ENCODE results near the gene CRK. TPM values are rescaled to one million over a fixed set of nuclear protein-coding genes. Genes with fewer than 3 reads are reported as not detected.

Gene CRK
- total RNA-seq, 1 donor = 106 TPM

DNA sequence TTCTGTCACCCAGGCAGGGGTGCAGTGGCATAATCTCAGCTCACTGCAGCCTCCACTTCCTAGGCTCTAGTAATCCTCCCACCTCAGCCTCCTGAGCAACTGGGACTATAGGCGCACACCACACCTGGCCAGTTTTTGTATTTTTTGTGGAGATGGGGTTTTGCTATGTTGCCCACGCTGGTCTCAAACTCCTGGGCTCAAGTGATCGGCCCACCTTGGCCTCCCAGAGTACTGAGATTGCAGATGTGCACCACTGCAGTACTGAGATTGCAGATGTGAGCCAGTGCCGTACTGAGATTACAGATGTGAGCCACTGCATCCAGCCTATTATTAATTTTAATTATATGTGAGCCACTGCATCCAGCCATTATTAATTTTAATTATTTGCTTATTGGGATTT is 13.8 kb downstream of the CRK start:
- no peak for DNase-seq (ENCODE audit: low read depth)
- no peak overlapping the region for H3K4me3 ChIP-seq (ENCODE audit: low read depth, low read length)
- TF ChIP-seq, protein P1, sequence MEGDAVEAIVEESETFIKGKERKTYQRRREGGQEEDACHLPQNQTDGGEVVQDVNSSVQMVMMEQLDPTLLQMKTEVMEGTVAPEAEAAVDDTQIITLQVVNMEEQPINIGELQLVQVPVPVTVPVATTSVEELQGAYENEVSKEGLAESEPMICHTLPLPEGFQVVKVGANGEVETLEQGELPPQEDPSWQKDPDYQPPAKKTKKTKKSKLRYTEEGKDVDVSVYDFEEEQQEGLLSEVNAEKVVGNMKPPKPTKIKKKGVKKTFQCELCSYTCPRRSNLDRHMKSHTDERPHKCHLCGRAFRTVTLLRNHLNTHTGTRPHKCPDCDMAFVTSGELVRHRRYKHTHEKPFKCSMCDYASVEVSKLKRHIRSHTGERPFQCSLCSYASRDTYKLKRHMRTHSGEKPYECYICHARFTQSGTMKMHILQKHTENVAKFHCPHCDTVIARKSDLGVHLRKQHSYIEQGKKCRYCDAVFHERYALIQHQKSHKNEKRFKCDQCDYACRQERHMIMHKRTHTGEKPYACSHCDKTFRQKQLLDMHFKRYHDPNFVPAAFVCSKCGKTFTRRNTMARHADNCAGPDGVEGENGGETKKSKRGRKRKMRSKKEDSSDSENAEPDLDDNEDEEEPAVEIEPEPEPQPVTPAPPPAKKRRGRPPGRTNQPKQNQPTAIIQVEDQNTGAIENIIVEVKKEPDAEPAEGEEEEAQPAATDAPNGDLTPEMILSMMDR (IDR thresholded peaks at IDR 0.05; ENCODE audit: insufficient read depth, low read length) = no peak

DNA sequence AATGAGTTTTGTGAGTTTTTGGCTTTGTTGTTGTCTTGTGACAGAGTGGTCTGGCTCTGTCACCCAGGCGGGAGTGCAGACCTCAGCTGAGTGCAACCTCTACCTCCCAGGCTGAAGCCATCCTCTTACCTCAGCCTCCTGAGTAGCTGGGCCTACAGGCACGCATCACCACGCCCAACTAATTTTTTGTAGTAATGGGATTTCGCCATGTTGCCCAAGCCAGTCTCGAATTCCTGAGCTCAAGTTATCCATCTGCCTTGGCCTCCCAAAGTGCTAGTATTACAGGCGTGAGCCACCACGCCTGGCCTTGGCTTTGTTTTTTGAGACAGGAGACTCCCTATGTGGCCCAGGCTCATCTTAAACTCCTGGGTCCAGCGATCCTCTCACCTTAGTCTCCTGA is 15.1 kb downstream of the CRK start:
- TF ChIP-seq, protein P1 (IDR thresholded peaks at IDR 0.05; ENCODE audit: insufficient read depth, low read length) = no peak
- no peak for DNase-seq (ENCODE audit: low read depth)
- no peak overlapping the region for H3K4me3 ChIP-seq (ENCODE audit: low read depth, low read length)

DNA sequence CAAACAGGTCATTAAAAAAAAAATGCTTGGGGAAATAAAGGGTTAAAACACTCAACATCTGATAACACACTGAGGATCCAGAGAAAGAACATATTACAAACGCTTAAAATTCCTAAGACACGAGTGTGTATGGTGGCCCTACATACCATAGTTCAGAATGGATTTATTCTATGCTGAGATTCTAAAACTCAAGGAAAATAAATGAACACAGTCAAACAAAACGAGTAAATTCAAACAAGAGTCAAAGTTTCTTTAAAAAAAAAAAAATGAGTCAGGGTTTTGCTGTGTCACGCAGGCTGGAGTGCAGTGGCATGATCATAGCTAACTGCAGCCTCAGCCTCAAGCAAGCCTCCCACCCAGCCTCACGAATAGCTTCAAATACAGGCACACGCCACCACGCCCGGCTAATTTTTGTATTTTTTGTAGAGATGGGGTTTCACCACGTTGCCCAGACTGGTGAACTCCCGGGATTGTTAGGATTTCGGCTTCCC is 17.4 kb downstream of the CRK start:
- TF ChIP-seq, protein P1 (IDR thresholded peaks at IDR 0.05; ENCODE audit: insufficient read depth, low read length) = no peak
- peak; percentile 55 for DNase-seq (ENCODE audit: low read depth)
- H3K4me3 ChIP-seq (ENCODE audit: low read depth, low read length) = no peak overlapping the region

DNA sequence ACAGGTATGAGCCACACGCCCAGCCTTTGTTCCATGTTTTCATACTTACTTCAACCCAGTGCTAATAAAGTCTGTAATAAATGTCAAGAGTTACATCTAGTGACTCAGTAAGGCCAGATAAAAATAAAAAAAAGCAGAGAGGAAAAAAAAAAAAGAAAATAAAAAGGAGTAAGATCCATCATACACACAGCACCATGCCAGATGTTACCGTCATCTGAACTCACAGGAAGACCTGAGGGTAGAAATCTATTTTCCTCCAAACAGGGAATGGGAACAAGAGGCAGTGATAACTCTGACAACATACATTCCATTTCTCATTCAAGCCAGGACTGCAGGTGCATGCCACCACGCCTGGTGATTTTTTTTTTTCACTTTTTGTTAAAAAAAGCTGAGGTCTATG is 20.7 kb downstream of the CRK start:
- H3K4me3 ChIP-seq (ENCODE audit: low read depth, low read length) = no peak overlapping the region

DNA sequence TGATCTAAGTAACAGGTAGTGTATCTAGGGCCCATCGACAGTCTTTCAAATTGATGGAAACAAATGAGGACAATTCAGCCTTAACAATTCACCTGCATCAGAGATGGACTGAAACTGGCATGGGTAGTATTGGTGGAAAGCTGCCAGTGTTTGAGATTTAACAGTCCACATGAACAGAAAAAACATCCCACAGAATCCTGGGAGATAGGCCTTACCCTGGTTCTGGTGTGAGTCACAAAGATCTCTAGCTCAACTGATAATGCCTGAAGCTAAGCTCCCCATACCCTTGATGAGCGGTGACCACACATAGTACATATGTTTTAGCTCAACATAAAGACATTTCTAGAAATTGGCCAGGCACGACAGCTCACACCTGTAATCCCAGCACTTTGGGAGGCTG is 21.9 kb downstream of the CRK start:
- DNase-seq (ENCODE audit: low read depth) = peak; percentile 51

More for the DNA sequence above, 20.7 kb downstream of the CRK start:
- no peak for DNase-seq (ENCODE audit: low read depth)
- TF ChIP-seq, protein P1 (IDR thresholded peaks at IDR 0.05; ENCODE audit: insufficient read depth, low read length) = no peak

DNA sequence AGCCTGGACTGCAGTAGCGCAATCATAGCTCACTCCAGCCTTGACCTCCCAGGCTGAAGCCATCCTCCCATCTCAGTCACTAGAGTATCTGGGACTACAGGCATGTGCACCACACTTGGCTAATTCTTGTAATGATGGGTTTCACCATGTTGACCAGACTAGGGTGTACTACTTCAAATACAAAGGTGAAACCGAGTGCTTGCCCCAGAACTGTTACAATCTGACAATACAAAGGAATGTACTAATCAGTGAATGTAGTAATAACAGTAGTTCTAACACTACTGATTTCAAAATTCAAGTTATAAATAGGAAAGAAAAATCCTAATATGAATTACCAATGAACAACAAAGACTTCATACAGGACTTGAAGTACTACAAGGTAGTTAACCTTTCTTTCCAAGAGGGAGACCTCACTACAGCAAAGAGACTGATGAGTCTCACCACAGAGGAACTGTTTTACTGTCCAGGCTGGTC is 24.4 kb downstream of the CRK start:
- H3K4me3 ChIP-seq (ENCODE audit: low read depth, low read length) = no peak overlapping the region
- no peak for DNase-seq (ENCODE audit: low read depth)
- TF ChIP-seq, protein P1 (IDR thresholded peaks at IDR 0.05; ENCODE audit: insufficient read depth, low read length) = no peak

More for the DNA sequence above, 21.9 kb downstream of the CRK start:
- TF ChIP-seq, protein P1 (IDR thresholded peaks at IDR 0.05; ENCODE audit: insufficient read depth, low read length) = no peak
- no peak overlapping the region for H3K4me3 ChIP-seq (ENCODE audit: low read depth, low read length)
